COLO829 (cell line): ENCODE results near the gene ZSCAN2.

ENCODE experiments used
- DNase-seq: peaks from one replicate; pipeline ENCODE4 v3.0.0; 2012; ENCODE audit warnings: low spot score

The ZSCAN2 gene

DNA sequence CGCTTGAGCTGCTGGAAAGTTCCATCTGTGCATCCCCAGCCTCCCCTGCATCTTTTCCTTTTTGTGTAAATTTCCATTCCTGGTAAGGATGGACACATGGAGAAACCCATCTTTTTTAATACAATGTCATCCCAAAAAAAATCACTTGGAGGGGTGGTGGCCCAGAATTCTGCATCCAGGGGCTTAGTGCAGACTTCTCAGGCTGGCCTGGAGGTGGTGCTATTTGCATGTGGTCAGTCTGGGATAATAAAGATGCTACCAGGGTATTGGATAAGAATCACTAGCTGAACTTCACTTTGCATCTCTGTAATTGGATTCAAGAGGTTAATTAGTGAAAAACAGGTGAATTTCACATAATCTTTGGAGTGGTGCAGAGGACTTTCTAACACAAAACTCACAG, 1.8 kb upstream of the ZSCAN2 start:
- peak; percentile 72 for DNase-seq

DNA sequence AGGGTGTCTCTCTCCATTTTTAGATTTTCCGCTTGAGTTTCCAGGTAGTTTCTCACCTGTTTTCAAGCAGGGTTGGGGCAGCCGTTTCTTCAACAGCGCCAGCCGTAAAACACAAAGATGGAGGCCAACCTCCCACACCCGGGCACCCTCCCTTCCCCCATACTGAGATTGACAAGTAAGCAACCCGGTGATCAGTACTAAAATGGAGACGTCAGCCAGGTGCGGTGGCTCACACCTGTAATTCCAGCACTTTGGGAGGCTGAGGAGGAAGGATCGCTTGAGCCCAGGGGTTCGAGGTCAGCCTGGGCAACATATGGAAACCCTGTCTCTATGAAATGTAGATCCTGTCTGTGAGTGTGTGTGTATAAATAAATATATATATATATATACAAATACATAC, 903 bp upstream of the ZSCAN2 start:
- no peak for DNase-seq

DNA sequence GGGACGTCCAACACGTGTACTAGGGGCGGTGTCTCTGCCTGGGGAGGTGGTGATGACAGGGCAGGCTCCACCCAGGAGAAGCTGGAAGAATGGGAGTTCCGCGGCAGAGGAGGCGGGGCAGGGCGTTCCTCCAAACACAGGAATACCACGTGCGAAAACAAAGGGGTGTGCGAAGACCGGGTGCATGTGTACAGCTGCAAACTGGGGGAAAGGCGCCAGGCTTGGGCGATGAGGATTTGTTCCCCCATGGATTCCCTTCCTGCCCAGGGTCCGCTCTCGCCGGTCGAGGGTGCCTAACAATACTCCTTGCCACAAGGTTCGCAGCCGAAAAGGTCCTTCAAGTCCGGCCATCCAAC, 500 bp upstream of the ZSCAN2 start:
- peak; percentile 93 for DNase-seq

DNA sequence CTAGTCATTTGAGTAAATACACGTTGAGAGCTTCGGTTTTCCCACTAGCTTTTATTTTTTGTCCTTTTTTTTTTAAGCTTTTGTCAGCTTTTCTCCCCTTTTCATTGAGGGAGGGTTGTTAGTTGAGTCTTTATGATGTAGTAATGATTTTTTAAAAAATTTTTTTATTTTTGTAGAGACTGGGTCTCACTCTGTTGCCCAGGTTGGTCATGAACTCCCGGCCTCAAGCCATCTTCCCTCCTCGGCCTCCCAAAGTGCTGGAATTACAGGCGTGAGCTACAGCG, 688 bp downstream of the ZSCAN2 start:
- no peak for DNase-seq

DNA sequence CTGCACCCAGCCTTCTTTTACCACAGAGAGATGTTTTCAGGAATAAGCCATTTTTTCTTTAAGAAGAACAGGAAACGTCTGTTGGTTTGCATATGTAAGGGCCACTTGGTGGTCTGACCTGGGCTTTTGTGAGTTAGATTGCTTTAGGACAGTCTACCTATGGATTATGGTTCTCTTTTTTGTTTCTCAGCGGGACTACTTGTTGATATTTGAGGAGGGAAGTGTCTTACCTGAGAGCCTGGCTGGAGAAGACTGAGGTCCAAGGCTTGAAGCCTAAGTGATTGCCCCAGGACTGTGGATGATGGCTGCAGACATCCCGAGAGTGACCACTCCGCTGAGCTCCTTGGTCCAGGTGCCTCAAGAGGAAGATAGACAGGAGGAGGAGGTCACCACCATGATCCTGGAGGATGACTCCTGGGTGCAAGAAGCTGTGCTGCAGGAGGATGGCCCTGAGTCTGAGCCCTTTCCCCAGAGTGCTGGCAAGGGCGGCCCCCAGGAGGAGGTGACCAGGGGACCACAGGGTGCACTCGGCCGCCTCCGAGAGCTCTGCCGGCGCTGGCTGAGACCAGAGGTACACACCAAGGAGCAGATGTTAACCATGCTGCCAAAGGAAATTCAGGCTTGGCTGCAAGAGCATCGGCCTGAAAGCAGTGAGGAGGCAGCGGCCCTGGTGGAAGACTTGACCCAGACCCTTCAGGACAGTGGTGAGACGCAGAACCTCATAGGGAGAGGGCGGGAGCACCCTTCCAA, 3.0 kb downstream of the ZSCAN2 start:
- no peak for DNase-seq

DNA sequence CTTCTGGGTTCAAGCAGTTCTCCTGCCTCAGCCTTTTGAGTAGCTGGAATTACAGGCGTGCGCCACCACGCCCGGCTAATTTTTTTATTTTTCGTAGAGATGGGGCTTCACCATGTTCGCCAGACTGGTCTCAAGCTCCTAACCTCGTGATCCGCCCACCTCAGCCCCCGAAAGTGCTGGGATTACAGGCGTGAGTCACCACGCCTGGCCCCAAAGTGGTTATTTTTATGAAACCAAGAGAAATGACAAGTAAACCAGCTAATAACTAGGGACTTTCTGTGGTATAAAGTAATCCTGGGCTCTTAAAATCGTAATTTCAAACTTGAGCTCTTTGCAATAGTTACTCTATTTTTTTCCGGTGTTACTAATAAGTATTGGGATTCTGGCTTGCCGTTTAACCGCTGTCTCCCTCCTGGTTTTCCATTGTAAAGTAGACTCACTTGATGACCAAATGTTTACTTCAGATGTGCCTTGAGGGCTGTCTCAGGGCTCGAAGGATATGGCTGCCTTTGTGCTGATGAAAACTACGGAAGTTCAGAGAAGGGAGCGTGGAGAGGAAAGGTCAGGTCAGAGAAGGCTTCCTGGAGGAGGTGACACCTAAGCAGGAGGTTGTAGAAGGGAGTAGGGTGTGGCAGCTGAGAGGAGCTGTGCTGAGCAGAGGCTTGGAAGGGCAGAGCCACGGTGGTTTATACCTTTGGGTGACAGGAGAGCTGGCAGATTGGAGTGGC, 4.2 kb downstream of the ZSCAN2 start:
- no peak for DNase-seq

DNA sequence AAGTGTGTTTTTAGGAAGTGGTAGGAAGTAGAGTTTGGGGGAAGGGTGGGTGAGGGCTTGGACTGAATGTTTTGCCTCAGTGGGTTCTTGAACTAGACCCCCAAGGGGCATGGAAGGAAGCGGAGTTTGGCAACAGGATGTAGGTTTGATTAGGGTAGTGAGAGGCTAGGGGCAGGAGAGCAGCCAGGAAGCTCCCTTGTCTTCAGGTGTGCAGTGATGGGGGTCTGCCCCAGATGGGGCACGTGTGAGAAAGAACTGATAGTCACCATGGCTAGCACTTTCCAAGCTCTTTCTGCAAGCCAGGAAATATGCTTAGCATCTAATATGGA, 4.7 kb downstream of the ZSCAN2 start:
- DNase-seq: no peak

DNA sequence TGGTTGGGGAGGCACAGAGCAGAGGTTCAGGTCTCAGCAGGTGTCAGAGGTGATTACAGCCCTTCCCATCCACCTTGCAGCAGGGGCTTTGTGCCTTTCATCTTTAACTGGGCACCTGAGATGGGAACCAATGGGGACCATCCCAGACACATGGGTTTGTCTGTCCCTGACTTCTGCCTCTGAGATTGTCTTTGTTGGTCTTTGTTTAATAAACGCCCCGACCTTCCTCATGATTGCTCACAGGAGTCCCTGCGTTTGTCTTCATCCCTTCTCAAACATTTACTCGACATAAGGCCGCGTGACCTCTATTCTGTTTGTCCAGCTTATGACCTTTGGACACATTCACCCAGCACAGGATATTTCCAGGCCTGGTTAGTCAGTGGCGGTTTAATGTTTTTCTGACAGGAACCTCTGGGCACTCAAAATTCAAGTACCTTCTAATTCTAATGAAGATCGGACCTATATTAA, 5.9 kb downstream of the ZSCAN2 start:
- DNase-seq: no peak

DNA sequence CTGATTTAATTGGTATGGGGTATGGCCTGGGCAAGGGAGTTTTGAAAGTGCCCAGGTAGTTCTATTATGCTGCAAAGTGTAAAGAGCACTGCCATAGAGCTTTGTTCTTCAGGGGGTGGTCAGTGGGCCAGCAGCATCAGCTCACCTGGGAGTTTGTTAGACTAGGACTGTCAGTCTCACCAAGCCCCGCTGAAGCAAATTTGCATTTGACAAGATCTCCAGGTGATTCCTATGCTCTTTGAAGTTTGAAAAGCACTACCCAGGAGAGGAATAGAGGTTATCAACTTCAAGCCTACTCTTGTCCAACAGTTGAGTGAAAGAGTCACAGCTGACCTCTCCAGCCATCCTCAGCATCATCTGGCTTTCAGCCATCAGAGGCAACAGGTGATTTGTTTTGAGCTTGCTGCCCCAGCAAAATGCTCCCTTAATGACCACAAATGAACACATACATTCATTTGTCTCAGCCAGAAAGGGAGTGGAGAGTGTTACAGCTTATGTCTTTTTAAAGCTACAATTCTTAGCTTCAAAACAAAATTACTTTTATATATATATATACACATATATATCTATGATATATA, 8.0 kb downstream of the ZSCAN2 start:
- no peak for DNase-seq

DNA sequence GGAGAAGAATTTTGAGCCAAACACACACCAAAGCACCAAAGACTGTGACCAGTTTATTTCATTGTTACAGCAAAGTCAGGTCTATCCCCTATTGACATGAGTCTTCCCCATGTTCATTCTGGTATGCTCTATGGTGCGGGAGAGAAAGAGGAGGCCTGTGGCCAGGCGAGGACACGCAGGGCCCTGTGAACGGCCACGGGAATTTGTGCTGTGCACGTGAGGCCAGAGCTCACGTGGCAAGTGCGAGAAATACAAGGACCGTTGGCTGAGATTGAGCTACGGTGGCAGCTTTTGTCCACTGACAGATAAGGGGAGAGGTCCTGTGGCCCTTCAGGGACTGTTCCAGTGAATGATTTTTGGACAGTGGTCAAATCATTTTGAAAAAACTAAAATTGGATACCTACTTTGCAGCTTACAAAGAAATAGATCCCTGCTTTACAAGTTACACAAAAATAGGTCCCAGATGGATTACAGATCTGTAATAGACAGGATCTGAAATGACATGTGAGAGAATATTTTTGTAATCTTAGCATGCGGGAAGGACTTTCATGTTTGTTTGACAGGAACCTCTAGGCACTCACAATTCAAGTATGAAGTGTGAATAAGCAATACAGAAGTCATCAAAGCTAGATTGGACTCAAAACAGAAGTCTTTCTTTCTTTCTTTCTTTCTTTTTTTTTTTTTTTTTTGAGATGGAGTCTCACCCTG, 9.2 kb downstream of the ZSCAN2 start:
- DNase-seq: no peak

DNA sequence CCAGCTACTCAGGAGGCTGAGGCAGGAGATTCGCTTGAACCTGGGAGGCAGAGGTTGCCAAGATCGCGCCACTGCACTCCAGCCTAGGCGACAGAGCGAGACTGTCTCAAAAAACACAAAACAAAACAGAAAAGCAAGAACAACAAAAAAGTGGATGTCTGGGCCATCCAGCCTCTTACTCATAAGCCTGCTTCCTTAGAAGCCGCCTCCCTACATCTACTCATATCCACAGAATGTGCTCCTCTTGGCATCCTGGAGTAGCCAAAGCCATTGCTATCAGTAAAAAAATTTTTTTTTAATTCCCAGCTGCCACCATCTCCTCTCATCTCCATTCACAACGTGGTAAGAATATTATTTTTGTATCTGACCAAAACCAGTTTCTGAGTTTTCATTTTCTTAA, 10.8 kb downstream of the ZSCAN2 start:
- no peak for DNase-seq

DNA sequence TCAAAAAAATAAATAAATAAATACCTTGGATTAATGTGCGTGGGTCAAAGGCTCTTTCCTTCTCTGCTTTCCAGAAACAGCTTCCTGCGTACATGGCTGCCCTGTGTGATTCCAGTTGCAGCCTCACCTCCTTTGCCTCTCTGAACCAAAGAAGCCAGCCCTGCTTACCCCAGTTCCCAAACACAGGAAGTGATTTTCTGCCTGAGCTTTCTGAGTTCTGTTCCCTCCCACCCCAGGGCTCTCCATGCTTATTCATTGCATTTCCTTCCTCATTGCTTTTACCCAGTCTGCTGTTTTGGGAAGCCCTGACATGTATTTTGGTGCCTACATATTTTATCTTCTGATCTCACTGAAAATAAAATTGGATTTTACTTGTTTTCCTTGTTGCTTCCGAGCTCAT, 15.4 kb downstream of the ZSCAN2 start:
- DNase-seq: no peak

DNA sequence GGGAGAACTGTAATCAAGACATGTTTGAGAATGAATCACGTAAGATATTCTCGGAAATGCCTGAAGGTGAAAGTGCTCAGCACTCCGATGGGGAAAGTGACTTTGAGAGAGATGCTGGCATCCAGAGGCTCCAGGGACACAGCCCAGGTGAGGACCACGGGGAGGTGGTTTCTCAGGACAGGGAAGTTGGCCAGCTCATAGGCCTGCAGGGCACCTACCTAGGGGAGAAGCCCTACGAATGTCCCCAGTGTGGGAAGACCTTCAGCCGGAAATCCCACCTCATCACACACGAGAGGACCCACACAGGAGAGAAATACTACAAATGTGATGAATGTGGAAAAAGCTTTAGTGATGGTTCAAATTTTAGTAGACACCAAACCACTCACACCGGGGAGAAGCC, 19.8 kb downstream of the ZSCAN2 start:
- no peak for DNase-seq

DNA sequence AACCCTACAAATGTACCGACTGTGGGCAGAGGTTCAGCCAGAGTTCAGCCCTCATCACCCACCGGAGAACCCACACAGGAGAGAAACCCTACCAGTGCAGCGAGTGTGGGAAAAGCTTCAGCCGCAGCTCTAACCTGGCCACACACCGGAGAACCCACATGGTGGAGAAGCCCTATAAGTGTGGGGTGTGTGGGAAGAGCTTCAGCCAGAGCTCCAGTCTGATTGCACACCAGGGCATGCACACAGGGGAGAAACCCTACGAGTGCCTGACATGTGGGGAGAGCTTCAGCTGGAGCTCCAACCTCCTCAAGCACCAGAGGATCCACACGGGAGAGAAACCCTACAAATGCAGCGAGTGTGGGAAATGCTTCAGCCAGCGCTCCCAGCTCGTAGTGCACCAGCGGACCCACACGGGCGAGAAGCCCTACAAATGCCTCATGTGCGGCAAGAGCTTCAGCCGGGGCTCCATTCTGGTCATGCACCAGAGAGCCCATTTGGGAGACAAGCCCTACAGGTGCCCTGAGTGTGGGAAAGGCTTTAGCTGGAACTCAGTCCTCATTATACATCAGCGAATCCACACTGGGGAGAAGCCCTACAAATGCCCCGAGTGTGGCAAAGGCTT, 20.7 kb downstream of the ZSCAN2 start:
- DNase-seq: no peak

DNA sequence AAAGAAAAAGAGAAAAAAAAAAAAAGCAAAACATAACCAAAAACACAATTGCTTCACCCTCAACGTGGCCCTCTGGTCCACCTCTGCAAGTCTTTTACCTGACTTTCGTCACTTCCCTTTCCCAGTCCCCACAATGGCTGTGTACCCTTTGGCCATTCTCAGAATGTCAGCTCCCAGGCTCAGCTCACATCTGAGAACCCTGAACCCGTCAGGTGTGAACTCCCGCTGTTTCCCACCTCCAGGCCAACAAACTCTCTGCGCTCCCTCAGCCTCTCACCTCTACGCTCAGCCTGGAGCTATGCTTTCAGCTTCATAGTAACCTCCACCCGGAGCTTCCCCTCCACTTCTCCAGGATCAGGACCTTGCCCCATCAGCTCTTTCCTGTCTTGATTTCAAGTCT, 23.6 kb downstream of the ZSCAN2 start:
- no peak for DNase-seq

DNA sequence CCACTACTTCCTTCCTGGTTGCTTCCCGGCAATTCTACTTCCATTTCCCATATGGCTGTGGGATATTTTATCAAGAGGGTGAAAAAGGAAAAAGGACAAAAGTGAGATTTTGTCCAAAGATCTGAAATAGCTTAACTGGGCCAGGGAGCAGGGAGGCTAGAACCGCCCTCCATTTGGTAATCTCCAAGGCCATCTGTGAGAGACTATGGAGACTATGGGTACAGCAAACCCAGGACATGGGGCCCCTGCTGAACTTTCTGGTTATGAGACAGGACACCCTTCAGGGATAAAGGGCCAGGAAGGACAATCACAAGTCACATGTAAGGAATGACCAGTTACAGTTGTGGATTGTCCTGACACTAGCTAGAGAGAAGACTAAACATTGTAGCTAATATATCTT, 24.3 kb downstream of the ZSCAN2 start:
- DNase-seq: no peak

DNA sequence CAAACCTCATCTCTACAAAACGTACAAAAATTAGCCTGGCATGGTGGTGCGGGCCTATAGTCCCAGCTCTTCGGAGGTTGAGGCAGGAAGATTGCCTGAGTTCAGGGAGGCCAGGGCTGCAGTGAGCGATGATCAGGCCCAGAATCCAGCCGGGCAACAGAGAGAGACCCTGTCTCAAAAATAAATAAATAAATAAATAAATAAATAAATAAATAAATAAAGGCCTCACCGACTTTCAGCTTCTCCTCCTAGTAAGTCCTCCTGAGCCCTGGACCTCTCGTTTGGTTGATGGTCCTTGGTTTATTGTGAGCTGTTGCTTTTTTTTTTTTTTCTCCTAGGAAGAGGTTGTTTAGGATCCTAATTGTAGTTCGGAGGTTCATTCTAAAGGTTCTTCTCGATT, 28.2 kb downstream of the ZSCAN2 start:
- no peak for DNase-seq

DNA sequence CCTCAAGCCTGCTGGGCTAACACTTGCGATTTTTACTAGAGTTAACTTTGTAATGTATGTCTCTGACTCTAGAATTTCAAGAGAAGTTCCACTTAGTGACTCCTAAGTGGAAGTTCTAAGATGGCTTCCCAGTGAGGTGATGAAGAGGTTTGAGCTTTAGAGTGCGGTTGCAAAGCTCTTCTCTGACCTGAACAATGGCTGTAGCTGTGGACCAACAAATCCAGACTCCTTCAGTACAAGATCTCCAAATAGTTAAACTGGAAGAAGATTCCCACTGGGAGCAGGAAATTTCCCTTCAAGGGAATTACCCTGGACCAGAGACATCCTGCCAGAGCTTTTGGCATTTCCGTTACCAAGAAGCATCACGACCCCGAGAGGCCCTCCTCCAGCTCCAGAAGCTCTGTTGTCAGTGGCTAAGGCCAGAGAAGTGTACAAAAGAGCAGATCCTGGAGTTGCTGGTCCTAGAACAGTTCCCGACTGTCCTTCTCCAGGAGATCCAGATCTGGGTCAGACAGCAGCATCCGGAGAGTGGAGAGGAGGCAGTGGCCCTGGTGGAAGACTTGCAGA, 31.0 kb downstream of the ZSCAN2 start:
- DNase-seq: no peak

DNA sequence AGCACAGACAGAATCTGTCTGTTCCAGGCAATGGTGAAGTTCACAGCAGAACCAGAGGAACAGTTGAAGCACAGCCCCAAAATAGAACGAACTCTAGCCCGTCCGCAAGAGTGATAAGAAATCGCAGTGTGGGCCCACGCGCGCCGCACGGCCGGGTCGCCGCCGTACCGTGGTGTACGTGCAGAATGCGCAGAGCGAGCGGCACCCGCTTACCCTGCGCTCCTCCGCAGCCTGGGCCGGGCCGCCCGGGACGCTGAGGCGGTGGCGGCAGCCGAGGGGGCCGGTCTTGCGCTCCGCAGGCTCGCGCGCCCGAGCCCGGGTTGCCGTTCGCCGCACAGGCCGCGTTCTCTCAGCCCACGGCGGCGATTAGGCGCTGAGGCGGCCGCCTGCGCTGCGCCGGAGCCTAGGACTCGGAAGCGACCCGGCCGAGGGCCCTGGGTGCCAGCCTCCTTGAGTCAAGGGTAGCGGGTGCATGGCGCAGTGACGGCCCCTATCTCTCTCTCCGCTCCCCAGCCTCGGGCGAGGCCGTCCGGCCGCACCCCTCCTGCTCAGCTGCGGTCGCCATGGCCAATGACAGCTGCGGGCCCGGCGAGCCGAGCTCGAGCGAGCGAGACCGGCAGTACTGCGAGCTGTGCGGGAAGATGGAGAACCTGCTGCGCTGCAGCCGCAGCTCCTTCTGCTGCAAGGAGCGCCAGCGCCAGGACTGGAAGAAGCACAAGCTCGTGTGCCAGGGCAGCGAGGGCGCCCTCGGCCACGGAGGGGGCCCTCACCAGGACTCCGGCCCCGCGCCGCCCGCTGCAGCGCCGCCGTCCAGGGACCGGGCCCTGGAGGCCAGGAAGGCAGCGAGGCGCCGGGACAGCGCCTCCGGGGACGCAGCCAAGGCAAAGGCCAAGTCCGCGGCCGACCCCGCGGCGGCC, 32.8 kb downstream of the ZSCAN2 start:
- DNase-seq: no peak

DNA sequence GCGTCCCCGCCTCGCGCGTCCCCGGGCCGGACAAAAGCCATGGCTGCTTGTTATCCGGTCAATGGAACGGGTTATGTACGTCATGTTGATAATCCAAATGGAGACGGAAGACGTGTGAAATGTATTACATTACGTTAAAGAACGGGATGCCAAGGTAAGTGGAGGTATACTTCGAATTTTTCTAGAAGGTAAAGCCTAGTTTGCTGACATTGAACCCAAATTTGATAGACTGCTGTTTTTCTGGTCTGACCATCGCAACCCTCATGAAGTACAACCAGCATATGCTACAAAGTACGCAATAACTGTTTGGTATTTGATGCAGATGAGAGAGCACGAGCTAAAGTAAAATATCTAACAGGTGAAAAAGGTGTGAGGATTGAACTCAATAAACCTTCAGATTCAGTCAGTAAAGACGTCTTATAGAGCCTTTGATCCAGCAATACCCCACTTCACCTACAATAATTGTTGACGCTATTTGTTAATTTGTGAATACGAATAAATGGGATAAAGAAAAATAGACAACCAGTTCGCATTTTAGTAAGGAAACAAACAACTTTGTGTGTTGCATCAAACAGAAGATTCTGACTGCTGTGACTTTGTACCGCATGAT, 33.5 kb downstream of the ZSCAN2 start:
- no peak for DNase-seq

DNA sequence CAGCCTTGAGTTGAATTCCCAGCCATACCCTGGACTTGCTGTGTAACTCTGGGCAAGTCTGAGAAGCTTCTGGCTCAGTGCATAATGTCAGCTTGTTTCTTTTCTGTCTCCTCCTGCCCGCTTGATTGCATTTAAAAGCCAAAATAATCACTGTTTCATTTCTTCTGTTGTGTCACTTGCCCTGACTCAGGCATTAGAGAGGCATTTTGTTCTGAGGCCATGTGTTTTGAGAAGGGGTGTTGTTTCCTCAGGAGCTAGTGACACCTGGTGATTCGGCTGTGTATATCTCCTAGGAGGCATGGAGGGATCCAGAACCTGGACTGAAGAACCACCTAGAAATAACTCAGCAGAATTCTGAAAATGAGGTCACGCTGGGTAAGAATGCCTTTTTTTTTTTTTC, 37.3 kb downstream of the ZSCAN2 start:
- no peak for DNase-seq
